ENCODE measurements around the gene OSMR.
"Not testable (repeated sequence)": the region's sequence is repeated elsewhere in the genome, so short reads cannot be mapped to it uniquely, and the experiment has no call there.

Gene OSMR

DNA sequence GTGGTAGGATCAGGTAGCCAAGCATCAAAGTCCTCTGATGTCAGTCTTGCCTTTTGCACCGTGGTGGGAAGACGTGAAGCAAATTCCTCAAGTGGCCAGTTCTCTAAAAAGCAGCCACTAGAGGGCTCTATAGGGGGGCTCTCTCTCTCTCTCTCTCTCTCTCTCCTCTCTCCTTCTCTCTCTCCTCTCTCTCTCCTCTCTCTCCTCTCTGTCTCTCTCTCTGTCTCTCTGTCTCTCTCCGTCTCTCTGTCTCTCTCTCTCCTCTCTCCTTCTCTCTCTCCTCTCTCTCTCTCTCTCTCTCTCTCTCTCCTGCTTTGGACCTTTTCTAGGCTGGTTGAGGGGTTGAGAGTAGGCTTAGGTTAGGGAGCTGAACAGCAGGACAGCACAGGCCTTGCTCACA lies 13.9 kb upstream of the OSMR start:
- DNase-seq: no peak

DNA sequence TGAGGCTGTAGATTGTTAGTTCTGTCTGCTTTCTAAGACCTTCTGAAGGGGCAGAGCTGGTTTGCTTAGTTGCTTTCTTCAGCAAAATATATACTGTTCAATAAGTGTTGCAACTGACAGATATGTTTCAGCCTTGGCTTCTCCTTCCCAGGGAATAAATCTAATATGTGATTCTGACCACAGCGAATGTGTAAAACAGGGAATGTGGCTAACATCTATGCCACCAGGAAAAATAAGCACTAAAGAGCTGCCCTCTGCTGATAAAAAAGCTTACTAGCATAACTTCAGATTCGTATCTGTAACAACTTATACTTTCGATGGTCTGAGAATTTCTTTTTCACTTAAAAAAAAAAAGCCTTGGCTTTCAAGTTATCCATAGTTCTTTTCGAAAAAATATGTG lies 13.0 kb upstream of the OSMR start:
- no peak for DNase-seq

DNA sequence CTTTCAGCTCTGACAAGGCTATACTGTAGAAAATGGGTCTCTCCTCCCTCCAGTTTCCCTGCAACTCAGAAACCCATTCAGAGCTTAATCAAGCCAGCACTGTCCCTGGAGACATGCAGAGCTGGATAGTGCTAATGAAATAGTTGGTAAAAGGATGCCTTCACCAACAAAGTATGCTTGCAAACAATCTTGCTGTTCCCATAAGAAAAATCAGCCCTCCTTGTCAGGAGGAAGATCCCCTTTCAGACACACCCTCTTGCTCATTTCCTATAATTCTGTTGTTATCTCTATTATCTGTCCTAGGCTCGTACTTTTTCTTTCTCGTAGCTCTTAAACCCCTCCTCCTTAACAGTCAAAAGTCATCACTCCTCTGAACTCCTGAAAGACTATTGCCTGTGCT lies 9.9 kb upstream of the OSMR start:
- no peak for DNase-seq

- no peak for DNase-seq
Measured at GRCh38 chr5:38837416-38837815, 8.4 kb upstream of the OSMR start.

GRCh38 chr5:38837932-38838331 lies 7.9 kb upstream of the OSMR start:
- no peak for DNase-seq

- DNase-seq: no peak
Measured at GRCh38 chr5:38843665-38844064, 2.1 kb upstream of the OSMR start.

DNA sequence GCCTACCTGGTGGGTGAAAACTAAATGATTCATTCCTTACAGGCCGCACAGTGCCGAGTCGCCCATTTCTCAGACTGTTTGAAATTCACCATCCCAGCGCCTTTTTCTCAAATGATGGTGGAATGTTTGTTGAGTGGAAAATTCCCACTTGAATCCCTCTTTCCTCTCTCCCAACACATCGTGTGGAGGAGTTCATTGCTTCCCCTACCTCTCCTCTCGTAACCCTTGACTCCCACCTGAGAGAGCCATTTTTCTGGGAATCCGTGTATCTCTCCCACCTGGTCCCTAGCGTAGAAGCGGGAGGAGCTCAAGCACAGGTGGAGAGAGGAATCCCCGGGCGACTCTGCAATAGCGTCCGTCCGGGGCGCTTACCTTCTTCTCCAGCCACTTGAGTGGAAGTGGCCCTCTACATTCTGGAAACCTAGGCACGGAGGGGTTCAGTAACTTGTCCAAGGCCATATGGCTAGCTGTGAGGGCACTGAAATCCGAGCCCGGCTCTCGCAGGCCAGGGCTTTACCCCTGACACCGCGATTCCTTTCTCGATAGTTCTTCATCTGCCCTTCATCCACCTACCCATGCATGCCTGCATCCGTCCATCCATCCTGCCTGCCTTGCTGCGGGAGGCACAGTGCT lies 683 bp downstream of the OSMR start:
- DNase-seq: no peak

DNA sequence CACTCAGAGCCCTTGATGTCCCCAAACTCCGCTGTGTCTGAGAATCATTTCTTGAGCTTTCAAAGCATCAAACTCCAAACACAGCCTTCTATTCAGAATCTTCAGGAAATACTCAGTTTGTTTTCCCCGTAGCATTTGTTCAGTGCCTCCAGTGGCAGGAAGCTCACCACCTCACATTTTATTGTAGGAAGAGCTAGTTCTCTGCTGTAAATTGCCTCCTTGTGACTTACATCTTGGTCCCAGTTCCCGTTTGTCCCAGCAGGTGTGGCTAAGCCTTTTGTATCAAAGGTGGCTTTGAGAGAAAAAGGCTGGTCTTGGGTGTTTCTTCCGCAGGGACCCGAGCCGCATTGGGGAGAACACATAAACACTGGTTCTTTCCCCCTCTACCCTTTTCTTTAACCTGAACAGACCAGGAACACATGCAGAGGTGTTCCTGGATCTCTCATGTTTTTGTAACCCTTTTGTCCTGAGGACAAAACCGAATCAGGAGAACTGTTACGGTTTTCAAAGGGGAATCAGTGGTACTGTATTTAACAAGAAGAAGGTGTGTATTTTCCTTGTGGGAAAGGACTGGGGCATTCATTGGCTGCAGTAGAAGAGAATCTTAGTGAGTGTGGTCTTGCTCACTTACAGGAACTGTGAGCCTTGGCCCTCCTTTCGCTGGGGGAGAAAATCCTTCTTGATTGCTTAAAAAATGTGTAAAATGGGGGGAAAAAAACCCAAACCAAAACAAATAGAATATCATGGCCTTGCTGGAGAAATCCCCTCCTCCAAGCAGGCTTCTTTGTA lies 1.9 kb downstream of the OSMR start:
- DNase-seq: no peak

DNA sequence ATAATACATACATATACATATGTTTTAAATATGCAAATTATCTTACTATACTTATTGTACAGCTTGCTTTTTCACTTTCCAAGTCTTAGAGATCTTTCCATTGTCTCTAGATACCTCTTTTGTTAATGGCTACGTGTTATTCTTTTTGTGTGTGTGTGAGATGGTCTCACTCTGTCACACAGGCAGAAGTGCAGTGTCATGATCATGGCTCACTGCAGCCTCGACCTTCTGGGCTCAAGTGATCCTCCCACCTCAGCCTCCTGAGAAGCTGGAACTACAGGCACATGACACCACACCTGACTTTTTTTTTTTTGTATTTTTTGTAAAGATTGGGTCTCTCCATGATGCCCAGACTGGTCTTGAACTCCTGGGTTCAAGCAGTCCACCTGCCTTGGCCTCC lies 2.8 kb downstream of the OSMR start:
- DNase-seq: no peak

GRCh38 chr5:38851640-38852039 lies 5.8 kb downstream of the OSMR start:
- DNase-seq: not testable (repeated sequence)

DNA sequence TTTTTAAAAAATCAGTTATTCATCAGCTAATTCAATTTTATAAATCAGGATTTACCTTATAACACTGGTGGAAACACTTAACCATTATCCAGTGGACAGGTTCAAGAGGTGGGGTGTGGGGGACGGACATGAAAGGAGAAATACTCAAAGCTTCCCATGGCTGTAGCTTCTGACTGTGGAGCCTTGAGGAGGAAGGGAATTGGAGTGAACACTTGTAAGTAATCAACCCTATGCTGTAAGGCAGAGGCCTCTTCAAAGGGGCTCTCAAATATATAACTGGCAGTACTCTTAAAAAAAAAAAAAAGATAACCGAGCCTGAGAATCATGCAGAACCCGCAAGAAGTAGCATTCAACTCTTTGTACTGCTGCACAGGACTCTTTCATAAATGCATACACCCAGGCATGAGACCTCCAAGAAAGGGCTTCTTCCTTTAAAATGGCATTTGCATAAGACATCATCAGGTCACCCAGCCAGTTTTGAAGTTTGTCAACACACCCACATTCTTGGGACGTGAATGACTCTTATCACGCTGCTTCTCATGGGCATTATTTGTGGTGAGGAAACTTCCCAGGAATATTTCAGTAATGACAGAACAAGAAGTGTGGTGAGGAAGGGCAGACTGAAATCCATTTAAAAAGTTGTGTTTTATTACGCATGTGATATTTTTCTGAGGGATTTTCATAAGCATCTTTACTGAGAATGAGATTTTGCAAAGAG lies 8.1 kb downstream of the OSMR start:
- no peak for DNase-seq

DNA sequence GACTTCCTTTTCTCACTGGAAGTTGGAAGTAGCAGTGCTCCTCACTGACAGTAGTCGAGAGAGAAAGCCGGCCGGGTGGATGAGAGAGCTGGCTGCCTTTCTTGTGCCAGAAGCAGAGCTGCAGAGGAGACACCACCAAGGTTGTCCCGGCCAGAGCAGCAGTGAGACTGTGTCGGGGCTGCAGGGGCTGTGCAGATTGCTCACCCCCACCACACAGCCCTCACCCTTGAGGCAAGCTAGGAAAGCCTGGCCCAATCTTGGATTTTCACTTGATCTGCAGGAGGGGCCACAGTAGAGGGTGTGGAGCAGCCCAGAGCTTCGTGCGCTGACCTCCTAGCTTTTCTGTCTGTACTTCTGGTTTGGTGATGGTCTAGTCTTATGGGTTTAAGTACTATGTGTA lies 9.1 kb downstream of the OSMR start:
- DNase-seq: no peak

DNA sequence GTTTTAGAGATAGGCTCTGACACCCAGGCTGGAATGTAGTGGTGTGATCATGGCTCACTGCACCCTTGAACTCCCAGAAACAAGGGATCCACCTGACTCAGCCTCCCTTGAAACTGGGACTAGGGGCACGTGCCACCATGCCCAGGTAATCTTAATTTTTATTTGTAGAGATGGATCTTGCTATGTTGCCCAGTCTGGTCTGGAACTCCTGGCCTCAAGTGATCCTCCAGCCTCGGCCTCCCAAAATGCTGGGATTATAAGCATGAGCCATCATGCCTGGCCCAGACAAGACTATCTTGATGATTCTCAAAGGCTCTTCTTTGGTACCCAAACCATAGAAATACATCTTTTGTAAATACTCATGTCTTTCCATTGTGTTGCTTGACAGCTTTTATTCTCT lies 10.8 kb downstream of the OSMR start:
- no peak for DNase-seq

DNA sequence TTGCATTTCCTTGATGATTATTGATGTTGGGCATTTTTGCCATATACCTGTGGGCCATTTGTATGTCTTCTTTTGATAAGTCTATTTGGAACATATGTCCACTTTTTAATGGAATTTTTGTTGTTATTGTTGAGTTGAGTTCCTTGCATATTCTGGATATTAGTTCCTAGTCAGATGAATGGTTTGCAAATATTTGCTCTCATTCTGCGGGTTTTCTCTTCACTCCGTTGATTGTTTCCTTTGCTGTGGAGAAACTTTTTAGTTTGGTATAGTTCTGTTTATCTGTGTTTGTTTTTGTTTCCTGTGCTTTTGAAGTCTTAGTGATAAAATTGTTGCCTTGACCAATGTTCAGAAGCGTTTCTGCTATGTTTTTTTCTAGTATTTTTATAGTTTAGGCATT lies 13.0 kb downstream of the OSMR start:
- no peak for DNase-seq

GRCh38 chr5:38861986-38862770 lies 16.4 kb downstream of the OSMR start:
- not testable (repeated sequence) for DNase-seq

GRCh38 chr5:38866362-38867031 lies 20.7 kb downstream of the OSMR start:
- DNase-seq: no peak

- DNase-seq: no peak
Measured at GRCh38 chr5:38867032-38867398, 21.2 kb downstream of the OSMR start.

- no peak for DNase-seq
Measured at GRCh38 chr5:38867416-38867815, 21.6 kb downstream of the OSMR start.

GRCh38 chr5:38870595-38870994 lies 24.8 kb downstream of the OSMR start:
- DNase-seq: no peak

GRCh38 chr5:38871058-38871605 lies 25.3 kb downstream of the OSMR start:
- DNase-seq: no peak

DNA sequence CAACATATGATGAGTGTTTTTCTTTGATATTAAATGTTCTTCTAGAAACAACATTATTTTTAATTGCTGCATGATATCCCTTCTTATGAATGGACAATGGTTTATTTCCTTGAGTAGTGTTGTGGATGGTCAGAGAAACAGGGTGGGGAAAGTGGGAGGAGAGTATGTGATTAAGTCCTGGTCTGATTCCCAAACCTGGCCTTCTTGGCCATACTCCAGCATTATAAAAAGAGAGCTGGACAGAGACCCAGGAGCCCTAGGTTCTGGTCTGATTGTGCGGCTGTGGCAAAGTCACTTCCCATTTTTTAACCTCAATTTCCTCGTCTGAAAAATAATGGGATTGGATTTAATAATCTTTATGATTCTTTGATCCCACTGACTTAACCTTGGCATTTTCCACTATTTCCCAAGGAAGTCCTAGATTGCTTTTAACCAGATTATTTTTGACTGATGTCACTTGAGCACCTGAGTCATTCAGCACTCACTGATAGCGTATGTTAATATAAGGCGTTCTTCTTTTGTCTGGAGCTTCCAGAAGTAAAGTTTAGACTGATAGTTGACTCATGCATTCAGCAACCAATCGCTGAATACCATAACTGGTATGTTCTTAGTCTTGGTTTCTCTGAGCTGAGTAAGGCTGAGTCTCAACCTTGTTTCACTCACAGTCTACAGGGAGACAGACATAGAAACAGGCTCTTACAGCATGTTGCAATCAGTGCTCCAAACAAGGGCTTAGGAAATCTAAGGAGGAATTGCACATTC lies 26.2 kb downstream of the OSMR start:
- no peak for DNase-seq

GRCh38 chr5:38872826-38873225 lies 27.0 kb downstream of the OSMR start:
- no peak for DNase-seq

All from femur (tissue), 1 donor.